Measurements from ENCODE around the gene FRAS1. TPM values are rescaled to one million over a fixed set of nuclear protein-coding genes. Genes with fewer than 3 reads are reported as not detected.
"Not testable (repeated sequence)": the region's sequence is repeated elsewhere in the genome, so short reads cannot be mapped to it uniquely, and the experiment has no call there.

FRAS1 gene
- 1 to 10 TPM; 2.1 to 4.0 TPM for total RNA-seq

- H3K36me3 ChIP-seq, result no peaks in the 10 kb centered on the region
- H3K27ac ChIP-seq, result no peak within 1 kb of the TSS
- H3K27me3 ChIP-seq, result no peaks in the 10 kb centered on the region
- no peaks in the 10 kb centered on the region for H3K9me3 ChIP-seq
- H3K4me1 ChIP-seq, result no peaks in the 10 kb centered on the region
- H3K4me3 ChIP-seq, result peak within 1 kb of the TSS; percentile 47
- DNase-seq, result peak; percentile 47
- H3K9ac ChIP-seq (ENCODE audit: low read depth in 2 of 2, low read length in 2 of 2), result peak within 1 kb of the TSS; percentile 41 to 62
- intact Hi-C loops (cut with DNase I), result no loop called here
- no peak for TF ChIP-seq CTCF (IDR thresholded peaks at IDR 0.05)
Observed at GRCh38 chr4:78057135-78057599, at the start of gene FRAS1. Gene FRAS1, plus strand, starts transcription at chr4:78057323. Its CDS starts 687 bp downstream, at chr4:78058010.

GRCh38 chr4:78011003-78011402 lies 46.1 kb upstream of the FRAS1 start:
- H3K4me1 ChIP-seq, result not testable (repeated sequence)

GRCh38 chr4:78014889-78015886 lies 41.9 kb upstream of the FRAS1 start:
- TF ChIP-seq CTCF (IDR thresholded peaks at IDR 0.05), result no peak
- H3K27me3 ChIP-seq, result no peaks in the 10 kb centered on the region

More at GRCh38 chr4:78011003-78011402, 46.1 kb upstream of the FRAS1 start:
- H3K27ac ChIP-seq; H3K36me3 ChIP-seq; H3K9ac ChIP-seq (ENCODE audit: low read depth in 2 of 2, low read length in 2 of 2); DNase-seq; H3K4me3 ChIP-seq; intact Hi-C loops (cut with DNase I); H3K27me3 ChIP-seq; H3K9me3 ChIP-seq: not testable (repeated sequence)

GRCh38 chr4:78018271-78019049 lies 38.7 kb upstream of the FRAS1 start:
- DNase-seq, result no peak
- H3K27me3 ChIP-seq, result no peaks in the 10 kb centered on the region
- H3K9ac ChIP-seq (ENCODE audit: low read depth in 2 of 2, low read length in 2 of 2), result no peak overlapping the region
- H3K4me1 ChIP-seq, result no peaks in the 10 kb centered on the region
- H3K4me3 ChIP-seq, result no peak overlapping the region
- TF ChIP-seq CTCF (IDR thresholded peaks at IDR 0.05), result no peak
- intact Hi-C loops (cut with DNase I), result no loop called here
- H3K36me3 ChIP-seq, result no peaks in the 10 kb centered on the region
- H3K9me3 ChIP-seq, result no peaks in the 10 kb centered on the region
- no peak overlapping the region for H3K27ac ChIP-seq

More at GRCh38 chr4:78014889-78015886, 41.9 kb upstream of the FRAS1 start:
- Histone ChIP-seq H3K9me3 (no peaks in the 10 kb centered on the region), H3K9ac (ENCODE audit: low read depth in 2 of 2, low read length in 2 of 2) (no peak overlapping the region), H3K36me3 (no peaks in the 10 kb centered on the region), H3K4me3 (no peak overlapping the region), H3K4me1 (no peaks in the 10 kb centered on the region), H3K27ac (no peak overlapping the region)
- intact Hi-C loops (cut with DNase I), result no loop called here
- DNase-seq, result no peak

- TF ChIP-seq CTCF (IDR thresholded peaks at IDR 0.05), result no peak
- H3K9me3 ChIP-seq, result no peaks in the 10 kb centered on the region
- no peak for DNase-seq
- H3K36me3 ChIP-seq, result no peaks in the 10 kb centered on the region
- H3K27me3 ChIP-seq, result no peaks in the 10 kb centered on the region
- H3K27ac ChIP-seq, result no peak overlapping the region
- H3K9ac ChIP-seq (ENCODE audit: low read depth in 2 of 2, low read length in 2 of 2), result no peak overlapping the region
- H3K4me3 ChIP-seq, result no peak overlapping the region
- intact Hi-C loops (cut with DNase I), result no loop called here
- H3K4me1 ChIP-seq, result no peaks in the 10 kb centered on the region
Observed at GRCh38 chr4:78019414-78019813, 37.7 kb upstream of the FRAS1 start.
